SU-DHL-6 (cell line): ENCODE data around the gene ZNF462.

Experiments
- EZH2phosphoT487 ChIP-seq: fragments of 200-600 bp; sonication (generic), shearing (Covaris generic); conservative IDR thresholded peaks from 2 replicates; pipeline ENCODE4 v1.6.1; 2018; ENCODE audit warnings: mild to moderate bottlenecking, antibody characterized with exemption, low read length, moderate library complexity, mixed read lengths
- TF ChIP-seq, protein P1 (sequence below): fragments of 200-600 bp; sonication (generic); IDR thresholded peaks from one replicate; pipeline ENCODE4 v1.5.1; 2017; ENCODE audit warnings: antibody characterized with exemption, mild to moderate bottlenecking, low read length, moderate library complexity; ENCODE audit not compliant: insufficient read depth, poor library complexity, severe bottlenecking

DNA sequence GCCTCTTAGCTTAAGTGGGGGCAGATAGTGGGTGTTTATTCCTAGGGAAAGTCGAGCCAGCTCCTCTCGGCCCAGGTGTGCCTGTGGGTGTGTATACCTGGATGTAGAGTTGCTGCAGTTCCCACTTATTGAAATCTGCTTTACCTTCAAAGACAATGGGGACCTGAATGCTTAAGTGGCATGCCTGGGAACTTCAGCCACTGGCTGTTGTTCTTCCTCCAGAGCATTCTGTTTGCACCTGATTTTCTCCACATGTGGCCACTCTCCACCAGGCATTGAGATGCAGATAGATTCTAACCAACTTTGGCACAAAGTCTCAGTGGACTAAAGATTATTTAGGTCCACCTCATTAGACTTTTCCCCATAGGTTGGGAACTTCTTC is 186.8 kb downstream of the ZNF462 start:
- TF ChIP-seq, protein P1, sequence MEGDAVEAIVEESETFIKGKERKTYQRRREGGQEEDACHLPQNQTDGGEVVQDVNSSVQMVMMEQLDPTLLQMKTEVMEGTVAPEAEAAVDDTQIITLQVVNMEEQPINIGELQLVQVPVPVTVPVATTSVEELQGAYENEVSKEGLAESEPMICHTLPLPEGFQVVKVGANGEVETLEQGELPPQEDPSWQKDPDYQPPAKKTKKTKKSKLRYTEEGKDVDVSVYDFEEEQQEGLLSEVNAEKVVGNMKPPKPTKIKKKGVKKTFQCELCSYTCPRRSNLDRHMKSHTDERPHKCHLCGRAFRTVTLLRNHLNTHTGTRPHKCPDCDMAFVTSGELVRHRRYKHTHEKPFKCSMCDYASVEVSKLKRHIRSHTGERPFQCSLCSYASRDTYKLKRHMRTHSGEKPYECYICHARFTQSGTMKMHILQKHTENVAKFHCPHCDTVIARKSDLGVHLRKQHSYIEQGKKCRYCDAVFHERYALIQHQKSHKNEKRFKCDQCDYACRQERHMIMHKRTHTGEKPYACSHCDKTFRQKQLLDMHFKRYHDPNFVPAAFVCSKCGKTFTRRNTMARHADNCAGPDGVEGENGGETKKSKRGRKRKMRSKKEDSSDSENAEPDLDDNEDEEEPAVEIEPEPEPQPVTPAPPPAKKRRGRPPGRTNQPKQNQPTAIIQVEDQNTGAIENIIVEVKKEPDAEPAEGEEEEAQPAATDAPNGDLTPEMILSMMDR = no peak
- TF ChIP-seq EZH2phosphoT487 = no peak
